OCI-LY7 (cell line): ENCODE data around the gene ALKBH4. TPM values are rescaled to one million over a fixed set of nuclear protein-coding genes. Genes with fewer than 3 reads are reported as not detected.

Experiments used
- BruUV-seq: library from RNA; stranded (reverse); fragments of 400-500 nt; replicated peaks from 2 replicates; lab custom pipeline; 2021; lab: Mats Ljungman, UMichigan
- CTCF ChIA-PET: fragments of 300-600 bp; sonication (Branson Sonifier 250); formaldehyde crosslinking; loops from one replicate; lab custom pipeline; 2022; ENCODE audit warnings: antibody characterized with exemption; ENCODE audit not compliant: unreplicated experiment; lab: Charles Lee
- POLR2A ChIA-PET: fragments of 300-600 bp; sonication (Branson Sonifier 250); formaldehyde crosslinking; loops from one replicate; lab custom pipeline; 2022; ENCODE audit warnings: antibody characterized with exemption; lab: Charles Lee
- DNase-seq: peaks from one replicate; pipeline ENCODE4 v3.0.0-alpha.2; 2015; ENCODE audit warnings: low spot score
- H2AFZ ChIP-seq: fragments of 200-600 bp; sonication (generic), shearing (Covaris generic); 2 replicates; pipeline ENCODE4 v1.6.1; 2014; ENCODE audit warnings: mild to moderate bottlenecking, antibody characterized with exemption, low read length, moderate library complexity
- H3K27ac ChIP-seq: fragments of 200-600 bp; sonication (generic); 2 replicates; pipeline ENCODE4 v1.5.1; 2014; ENCODE audit warnings: mixed run types, low read depth, mild to moderate bottlenecking, moderate library complexity, low read length, inconsistent platforms; ENCODE audit not compliant: poor library complexity, severe bottlenecking
- H3K36me3 ChIP-seq: fragments of 200-600 bp; sonication (generic); 2 replicates; pipeline ENCODE4 v1.6.1; 2014; ENCODE audit warnings: mild to moderate bottlenecking, antibody characterized with exemption, low read length, moderate library complexity, mixed read lengths; ENCODE audit not compliant: insufficient read depth
- H3K4me1 ChIP-seq: fragments of 200-600 bp; sonication (generic); 2 replicates; pipeline ENCODE4 v1.5.1; 2014; ENCODE audit warnings: mild to moderate bottlenecking, low read length; ENCODE audit not compliant: insufficient read depth, poor library complexity, severe bottlenecking
- H3K4me2 ChIP-seq: fragments of 200-600 bp; sonication (generic); 2 replicates; pipeline ENCODE4 v1.6.1; 2014; ENCODE audit warnings: mild to moderate bottlenecking, low read length
- H3K4me3 ChIP-seq: fragments of 200-600 bp; sonication (generic); 2 replicates; pipeline ENCODE4 v1.5.1; 2014; ENCODE audit warnings: mild to moderate bottlenecking, low read depth, low read length; ENCODE audit not compliant: poor library complexity, severe bottlenecking
- H3K79me2 ChIP-seq: fragments of 200-600 bp; sonication (generic); 2 replicates; pipeline ENCODE4 v1.6.1; 2016; ENCODE audit warnings: low read depth, mild to moderate bottlenecking, low read length, moderate library complexity, mixed read lengths; ENCODE audit not compliant: insufficient read depth
- H3K9me2 ChIP-seq: fragments of 200-600 bp; sonication (generic); 2 replicates; pipeline ENCODE4 v1.6.1; 2016; ENCODE audit warnings: mild to moderate bottlenecking, low read length, mixed read lengths; ENCODE audit not compliant: insufficient read depth
- H3K9me3 ChIP-seq: fragments of 200-600 bp; sonication (generic); 2 replicates; pipeline ENCODE4 v1.6.1; 2014; ENCODE audit warnings: mild to moderate bottlenecking, mixed run types, low read length, mixed read lengths
- H4K20me1 ChIP-seq: fragments of 200-600 bp; sonication (generic); 2 replicates; pipeline ENCODE4 v1.6.1; 2014; ENCODE audit warnings: mild to moderate bottlenecking, antibody characterized with exemption, low read length, moderate library complexity, mixed read lengths; ENCODE audit not compliant: insufficient read depth
- EZH2phosphoT487 ChIP-seq: fragments of 200-600 bp; sonication (generic); IDR thresholded peaks from 2 replicates; pipeline ENCODE4 v1.6.1; 2018; ENCODE audit warnings: low read depth, borderline replicate concordance, mild to moderate bottlenecking, mixed run types, antibody characterized with exemption, low read length, moderate library complexity, mixed read lengths
- intact Hi-C: fragments of 100-400 bp; cut with micrococcal nuclease; formaldehyde crosslinking; loops from one replicate; pipeline ENCODE4 v1.10.0; 2022; ENCODE audit not compliant: unreplicated experiment
- total RNA-seq, 2 experiments: library from RNA; depleted of rRNA in 1 of 2; stranded (reverse); fragments of >200 nt in 1 of 2; shearing (Covaris generic) in 1 of 2; gene quantifications; 2 replicates each; pipeline ENCODE4 v1.2.3, GENCODE V29; 2014 to 2022
- TF ChIP-seq, protein P1 (sequence below): fragments of 200-600 bp; sonication (generic); conservative IDR thresholded peaks from 2 replicates; pipeline ENCODE4 v1.5.1; 2014; ENCODE audit warnings: mild to moderate bottlenecking, antibody characterized with exemption, low read length, moderate library complexity, mixed read lengths

Gene ALKBH4
- total RNA-seq, 2 experiments from 2014 or later: 13.3 to 17.5 TPM

DNA sequence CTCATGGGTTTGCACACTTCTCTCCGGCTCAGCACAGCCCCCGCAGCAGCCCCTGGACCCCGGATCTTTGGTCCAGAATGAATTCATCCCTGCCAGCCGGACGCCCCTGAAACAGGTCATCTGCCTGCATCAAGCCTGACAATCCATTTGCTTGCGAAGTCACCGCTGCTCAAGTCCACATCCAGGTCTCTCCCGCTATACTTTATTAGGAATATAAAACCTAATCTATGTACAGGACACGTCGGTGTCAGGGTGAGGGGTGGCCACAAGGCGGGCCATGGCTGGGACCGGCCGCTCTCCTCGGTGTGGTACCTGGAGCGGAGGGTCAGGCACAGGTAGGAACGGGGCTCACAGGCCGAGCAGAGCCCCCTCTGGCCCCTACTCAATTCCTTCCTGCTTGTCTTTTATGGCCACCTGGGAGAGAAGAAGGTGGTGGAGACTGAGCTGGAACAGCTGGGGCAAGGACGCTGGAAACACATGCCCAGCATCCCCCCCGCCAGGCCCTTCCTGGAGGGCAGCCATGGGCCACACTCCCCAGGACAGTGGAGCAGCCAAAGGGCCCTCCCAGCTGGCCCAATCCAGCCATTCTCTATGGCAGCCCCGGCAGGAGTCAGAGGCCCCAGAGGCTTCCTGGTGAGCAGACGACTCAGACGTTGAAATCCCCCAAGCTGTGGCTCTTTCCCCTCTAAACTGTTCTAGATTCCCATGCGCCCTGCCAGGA lies 8.8 kb upstream of the ALKBH4 start:
- ChIA-PET CTCF (no interaction called here), POLR2A (no interaction called here)
- Histone ChIP-seq H3K4me2 (no peak overlapping the region), H3K4me3 (no peak overlapping the region), H2AFZ (no peak overlapping the region), H3K36me3 (peaks cover 46% of the 10 kb centered on the region), H3K9me2 (no peaks in the 10 kb centered on the region), H3K79me2 (no peaks in the 10 kb centered on the region), H3K27ac (no peak overlapping the region), H4K20me1 (no peaks in the 10 kb centered on the region), H3K4me1 (no peaks in the 10 kb centered on the region), H3K9me3 (no peaks in the 10 kb centered on the region)
- intact Hi-C loops: no loop called here
- DNase-seq: no peak
- BruUV-seq: no TSS peak
- TF ChIP-seq EZH2phosphoT487: no peak
- TF ChIP-seq, protein P1, sequence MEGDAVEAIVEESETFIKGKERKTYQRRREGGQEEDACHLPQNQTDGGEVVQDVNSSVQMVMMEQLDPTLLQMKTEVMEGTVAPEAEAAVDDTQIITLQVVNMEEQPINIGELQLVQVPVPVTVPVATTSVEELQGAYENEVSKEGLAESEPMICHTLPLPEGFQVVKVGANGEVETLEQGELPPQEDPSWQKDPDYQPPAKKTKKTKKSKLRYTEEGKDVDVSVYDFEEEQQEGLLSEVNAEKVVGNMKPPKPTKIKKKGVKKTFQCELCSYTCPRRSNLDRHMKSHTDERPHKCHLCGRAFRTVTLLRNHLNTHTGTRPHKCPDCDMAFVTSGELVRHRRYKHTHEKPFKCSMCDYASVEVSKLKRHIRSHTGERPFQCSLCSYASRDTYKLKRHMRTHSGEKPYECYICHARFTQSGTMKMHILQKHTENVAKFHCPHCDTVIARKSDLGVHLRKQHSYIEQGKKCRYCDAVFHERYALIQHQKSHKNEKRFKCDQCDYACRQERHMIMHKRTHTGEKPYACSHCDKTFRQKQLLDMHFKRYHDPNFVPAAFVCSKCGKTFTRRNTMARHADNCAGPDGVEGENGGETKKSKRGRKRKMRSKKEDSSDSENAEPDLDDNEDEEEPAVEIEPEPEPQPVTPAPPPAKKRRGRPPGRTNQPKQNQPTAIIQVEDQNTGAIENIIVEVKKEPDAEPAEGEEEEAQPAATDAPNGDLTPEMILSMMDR: no peak

DNA sequence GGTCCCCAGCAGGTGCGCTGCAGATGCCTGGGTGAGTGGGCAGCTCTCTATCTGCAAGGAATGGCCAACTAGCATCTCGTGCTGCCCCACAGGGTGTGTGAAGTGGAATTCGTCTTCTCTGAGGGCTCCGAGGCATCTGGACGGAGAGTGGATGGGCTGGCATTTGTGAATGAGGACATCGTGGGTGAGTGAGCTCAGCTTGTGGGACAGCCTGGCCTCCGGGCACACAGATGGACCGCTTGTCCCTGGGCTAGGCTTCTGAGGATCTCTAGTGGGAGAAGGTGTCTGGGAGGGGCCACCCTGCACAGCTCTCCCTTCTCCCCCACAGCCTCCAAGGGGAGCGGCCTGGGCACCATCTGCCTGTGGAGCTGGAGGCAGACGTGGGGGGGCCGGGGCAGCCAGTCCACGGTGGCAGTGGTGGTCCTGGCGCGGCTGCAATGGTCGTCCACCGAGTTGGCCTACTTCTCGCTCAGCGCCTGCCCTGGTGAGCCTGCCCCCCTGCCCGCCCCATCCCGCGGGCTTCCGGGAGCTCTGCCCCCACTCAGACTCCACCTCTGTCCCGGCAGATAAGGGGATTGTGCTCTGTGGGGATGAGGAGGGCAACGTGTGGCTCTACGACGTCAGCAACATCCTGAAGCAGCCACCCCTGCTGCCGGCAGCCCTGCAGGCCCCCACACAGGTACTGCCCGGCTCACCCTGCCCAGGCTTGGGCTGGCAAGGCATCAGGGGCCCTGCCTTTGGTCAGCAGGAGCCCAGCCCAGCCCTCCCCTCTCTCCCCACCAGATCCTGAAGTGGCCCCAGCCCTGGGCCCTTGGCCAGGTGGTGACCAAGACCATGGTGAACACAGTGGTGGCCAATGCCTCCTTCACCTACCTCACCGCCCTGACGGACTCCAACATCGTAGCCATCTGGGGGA lies 7.7 kb upstream of the ALKBH4 start:
- intact Hi-C loops: no loop called here
- Histone ChIP-seq H3K36me3 (peaks cover 57% of the 10 kb centered on the region), H4K20me1 (no peaks in the 10 kb centered on the region), H3K4me1 (no peaks in the 10 kb centered on the region), H3K79me2 (no peaks in the 10 kb centered on the region), H3K9me3 (no peaks in the 10 kb centered on the region), H3K9me2 (no peaks in the 10 kb centered on the region), H2AFZ (no peak overlapping the region), H3K4me3 (no peak overlapping the region), H3K27ac (no peak overlapping the region), H3K4me2 (no peak overlapping the region)
- ChIA-PET POLR2A (no interaction called here), CTCF (no interaction called here)
- TF ChIP-seq, protein P1: no peak
- TF ChIP-seq EZH2phosphoT487: no peak
- DNase-seq: no peak
- BruUV-seq: no TSS peak
